ENCODE measurements around the gene FHIP2A.

DNA sequence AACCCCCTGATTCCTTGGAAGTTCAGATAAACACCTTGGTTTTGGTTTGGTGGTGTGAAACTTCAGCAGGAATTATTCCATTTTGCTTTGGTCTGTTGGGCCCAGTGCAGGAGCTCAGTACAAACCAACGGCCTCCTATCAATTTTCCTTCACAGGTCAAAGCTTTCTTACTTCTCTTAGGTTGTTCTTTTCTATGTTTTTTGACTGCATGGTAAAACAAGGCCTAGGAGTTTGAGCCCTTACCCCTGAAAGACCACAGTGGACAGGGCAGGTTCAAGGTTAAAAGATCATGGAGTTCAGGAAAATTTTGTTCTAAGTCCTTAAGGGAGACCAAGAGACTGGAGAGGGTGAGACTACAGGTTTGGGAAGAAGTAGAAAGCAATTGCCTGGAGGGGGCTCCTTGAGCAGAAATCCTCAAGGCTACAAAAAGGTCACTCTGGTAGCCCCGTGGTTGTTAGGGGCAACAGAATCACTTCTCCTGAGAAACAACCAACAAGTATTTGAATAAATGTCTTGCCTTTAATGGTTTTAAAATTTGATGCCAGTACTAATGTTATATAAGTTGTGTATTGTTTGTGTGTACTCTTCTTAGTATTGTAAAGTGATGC, 40.9 kb upstream of the FHIP2A start:
- TF ChIP-seq, protein P1, sequence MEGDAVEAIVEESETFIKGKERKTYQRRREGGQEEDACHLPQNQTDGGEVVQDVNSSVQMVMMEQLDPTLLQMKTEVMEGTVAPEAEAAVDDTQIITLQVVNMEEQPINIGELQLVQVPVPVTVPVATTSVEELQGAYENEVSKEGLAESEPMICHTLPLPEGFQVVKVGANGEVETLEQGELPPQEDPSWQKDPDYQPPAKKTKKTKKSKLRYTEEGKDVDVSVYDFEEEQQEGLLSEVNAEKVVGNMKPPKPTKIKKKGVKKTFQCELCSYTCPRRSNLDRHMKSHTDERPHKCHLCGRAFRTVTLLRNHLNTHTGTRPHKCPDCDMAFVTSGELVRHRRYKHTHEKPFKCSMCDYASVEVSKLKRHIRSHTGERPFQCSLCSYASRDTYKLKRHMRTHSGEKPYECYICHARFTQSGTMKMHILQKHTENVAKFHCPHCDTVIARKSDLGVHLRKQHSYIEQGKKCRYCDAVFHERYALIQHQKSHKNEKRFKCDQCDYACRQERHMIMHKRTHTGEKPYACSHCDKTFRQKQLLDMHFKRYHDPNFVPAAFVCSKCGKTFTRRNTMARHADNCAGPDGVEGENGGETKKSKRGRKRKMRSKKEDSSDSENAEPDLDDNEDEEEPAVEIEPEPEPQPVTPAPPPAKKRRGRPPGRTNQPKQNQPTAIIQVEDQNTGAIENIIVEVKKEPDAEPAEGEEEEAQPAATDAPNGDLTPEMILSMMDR (IDR thresholded peaks at IDR 0.05): no peak
- no peak for TF ChIP-seq POLR2A (IDR thresholded peaks at IDR 0.05)
